K562 (cell line): ENCODE results near the gene CRACR2B. TPM values are rescaled to one million over a fixed set of nuclear protein-coding genes. Genes with fewer than 3 reads are reported as not detected.

Experiments
- ATAC-seq: fragments of 200-7000 bp; cut with Tn5 transposase; 3 replicates; pipeline ENCODE4 v1.9.1; 2020; ENCODE audit warnings: moderate library complexity
- BruUV-seq: library from RNA; stranded (reverse); fragments of 400-500 nt; replicated peaks from 2 replicates; lab custom pipeline; 2021; lab: Mats Ljungman, UMichigan
- CTCF ChIA-PET: fragments of 300-600 bp; formaldehyde crosslinking; extraction: SDS; loops from one replicate; lab custom pipeline; 2021; ENCODE audit warnings: low intra/inter-chr PET ratio; lab: Yijun Ruan, JAX
- POLR2A ChIA-PET: fragments of 300-600, 350-650 bp; sonication (Branson Sonifier 250); formaldehyde crosslinking; extraction: SDS; loops from one replicate; lab custom pipeline; 2021; ENCODE audit warnings: antibody characterized with exemption, inconsistent platforms; lab: Yijun Ruan, JAX
- DNase-seq, 4 experiments: peaks; one replicate each; pipeline versions ENCODE4 v3.0.0 to v3.0.0-alpha.2; 2011 to 2018; ENCODE audit warnings: low spot score in 3 of 4, mixed read lengths in 3 of 4; ENCODE audit errors: extremely low read depth in 1 of 4
- FAIRE-seq: peaks from 2 replicates; lab custom pipeline; 2011; peaks lifted over from hg19 to GRCh38; lab: Jason Lieb, UNC
- H2AFZ ChIP-seq: 2 replicates; pipeline ENCODE4 v1.6.0; 2011; ENCODE audit warnings: low read depth, low read length, control low read depth, inconsistent platforms
- H3K27ac ChIP-seq: fragments of 200-600 bp; 3 replicates; pipeline ENCODE4 v1.8.0; 2011; ENCODE audit warnings: low read depth, mild to moderate bottlenecking, control low read depth, inconsistent platforms, low read length, moderate library complexity, mixed read lengths; ENCODE audit errors: extremely low read depth
- H3K27me3 ChIP-seq, 2 experiments: fragments of 300-600 bp in 1 of 2; 2 replicates in 1 of 2; 3 replicates in 1 of 2; pipeline versions ENCODE4 v1.6.0 to v1.8.0; 2011; ENCODE audit warnings: inconsistent platforms in 2 of 2, low read length in 2 of 2, mild to moderate bottlenecking in 1 of 2, mixed read lengths in 1 of 2, moderate library complexity in 1 of 2; ENCODE audit not compliant: control insufficient read depth in 2 of 2, insufficient read depth in 2 of 2
- H3K36me3 ChIP-seq: fragments of 300-600 bp; 3 replicates; pipeline ENCODE4 v1.8.0; 2011; ENCODE audit warnings: mild to moderate bottlenecking, low read length, inconsistent platforms; ENCODE audit not compliant: control insufficient read depth, insufficient read depth
- H3K4me1 ChIP-seq, 2 experiments: fragments of 200-600 bp in 1 of 2; replicated peaks in 1 of 2; 2 replicates in 1 of 2; 3 replicates in 1 of 2; pipeline versions ENCODE4 v1.5.1 to v1.8.0; 2011; ENCODE audit warnings: inconsistent platforms in 2 of 2, low read length in 2 of 2, mild to moderate bottlenecking in 1 of 2, mixed read lengths in 1 of 2, moderate library complexity in 1 of 2; ENCODE audit not compliant: control insufficient read depth in 2 of 2, insufficient read depth in 2 of 2
- H3K4me2 ChIP-seq: 2 replicates; pipeline ENCODE4 v1.6.1; 2011; ENCODE audit warnings: low read length, control low read depth, inconsistent platforms, mixed read lengths; ENCODE audit not compliant: insufficient read depth
- H3K4me3 ChIP-seq: fragments of 200-600 bp; sonication (generic), shearing (Covaris generic); 2 replicates; pipeline ENCODE4 v1.5.1; 2016; ENCODE audit warnings: control low read depth, inconsistent platforms
- H3K79me2 ChIP-seq: fragments of 200-600 bp; 3 replicates; pipeline ENCODE4 v1.8.0; 2011; ENCODE audit warnings: low read length, inconsistent platforms; ENCODE audit not compliant: control insufficient read depth, insufficient read depth
- H3K9ac ChIP-seq, 2 experiments: 2 replicates each; pipeline versions ENCODE4 v1.6.0 to v1.6.1; 2011; ENCODE audit warnings: low read depth in 2 of 2, low read length in 2 of 2, control low read depth in 1 of 2, inconsistent platforms in 1 of 2, mild to moderate bottlenecking in 1 of 2, mixed read lengths in 1 of 2; ENCODE audit not compliant: insufficient read depth in 1 of 2
- H3K9me1 ChIP-seq: one replicate; pipeline ENCODE4 v1.6.0; 2011; ENCODE audit warnings: inconsistent platforms, mild to moderate bottlenecking, low read length, moderate library complexity; ENCODE audit not compliant: control insufficient read depth, insufficient read depth
- H3K9me3 ChIP-seq: replicated peaks from 2 replicates; pipeline ENCODE4 v1.5.1; 2011; ENCODE audit warnings: low read depth, low read length, inconsistent platforms; ENCODE audit not compliant: control insufficient read depth, insufficient read depth
- H4K20me1 ChIP-seq: replicated peaks from 2 replicates; pipeline ENCODE4 v1.6.1; 2011; ENCODE audit warnings: low read length, inconsistent platforms, mixed read lengths; ENCODE audit not compliant: control insufficient read depth, insufficient read depth
- BCL6 ChIP-seq: fragments of 250-450 bp; sonication (Bioruptor Pico); IDR thresholded peaks from 2 replicates; pipeline ENCODE4 v1.4.0; 2020
- BHLHE40 ChIP-seq: IDR thresholded peaks from 2 replicates; pipeline ENCODE4 v1.6.1; 2011; ENCODE audit warnings: low read length, improper control_type of control experiment
- BRD4 ChIP-seq: fragments of 200-600 bp; sonication (generic); IDR thresholded peaks from 2 replicates; pipeline ENCODE4 v1.6.1; 2017; ENCODE audit warnings: inconsistent platforms
- CREB1 ChIP-seq, 2 experiments: sonication (generic) in 1 of 2; formaldehyde crosslinking in 1 of 2; IDR thresholded peaks; 2 replicates each; pipeline versions ENCODE4 v1.6.1 to v1.8.0; 2012 to 2022; ENCODE audit warnings: inconsistent platforms in 1 of 2, mild to moderate bottlenecking in 1 of 2, missing genetic modification reagents in 1 of 2, moderate library complexity in 1 of 2
- CREB3L1 ChIP-seq: fragments of 450-650 bp; IDR thresholded peaks from 2 replicates; pipeline ENCODE4 v1.6.1; 2014; ENCODE audit warnings: low read depth, mild to moderate bottlenecking, moderate library complexity, borderline replicate concordance
- DLX4 ChIP-seq: fragments of 250-450 bp; sonication (Bioruptor Pico); IDR thresholded peaks from 2 replicates; pipeline ENCODE4 v1.6.1; 2021; ENCODE audit warnings: mild to moderate bottlenecking
- ELF4 ChIP-seq: fragments of 450-650 bp; formaldehyde crosslinking; IDR thresholded peaks from 2 replicates; pipeline ENCODE4 v1.4.0; 2022; ENCODE audit warnings: missing genetic modification characterization
- NFIC ChIP-seq: fragments of 450-650 bp; IDR thresholded peaks from 2 replicates; pipeline ENCODE4 v1.6.1; 2017; ENCODE audit warnings: mild to moderate bottlenecking, inconsistent platforms
- RFX7 ChIP-seq: fragments of 250-450 bp; sonication (Bioruptor Pico); IDR thresholded peaks from 2 replicates; pipeline ENCODE4 v1.5.1; 2021; ENCODE audit warnings: mild to moderate bottlenecking
- SMAD1 ChIP-seq: fragments of 150-350 bp; IDR thresholded peaks from 2 replicates; pipeline ENCODE4 v1.6.1; 2014; ENCODE audit warnings: low read length, low read depth; ENCODE audit not compliant: partially characterized antibody
- SMAD3 ChIP-seq: fragments of 450-650 bp; formaldehyde crosslinking; conservative IDR thresholded peaks from 2 replicates; pipeline ENCODE4 v1.4.0; 2020; ENCODE audit warnings: mild to moderate bottlenecking
- SMARCC2 ChIP-seq: fragments of 450-650 bp; IDR thresholded peaks from 2 replicates; pipeline ENCODE4 v1.6.1; 2017; ENCODE audit warnings: antibody characterized with exemption, moderate library complexity, mild to moderate bottlenecking, low read depth
- SNIP1 ChIP-seq: fragments of 450-650 bp; IDR thresholded peaks from 2 replicates; pipeline ENCODE4 v1.7.1; 2017; ENCODE audit warnings: low read depth, mild to moderate bottlenecking
- SOX6 ChIP-seq: fragments of 450-650 bp; IDR thresholded peaks from 2 replicates; pipeline ENCODE4 v1.6.1; 2014; ENCODE audit warnings: mild to moderate bottlenecking
- STAT5B ChIP-seq: fragments of 250-450 bp; sonication (Bioruptor Pico); IDR thresholded peaks from 2 replicates; pipeline ENCODE4 v1.8.0; 2021; ENCODE audit warnings: mild to moderate bottlenecking, inconsistent platforms
- THAP7 ChIP-seq: fragments of 250-450 bp; sonication (Bioruptor Pico); IDR thresholded peaks from 2 replicates; pipeline ENCODE4 v1.5.0; 2021
- ZBED1 ChIP-seq: IDR thresholded peaks from 2 replicates; pipeline ENCODE4 v1.6.1; 2014
- ZFP36 ChIP-seq: fragments of 150-350 bp; IDR thresholded peaks from 2 replicates; pipeline ENCODE4 v1.6.1; 2018; ENCODE audit warnings: low read length, low read depth; ENCODE audit not compliant: partially characterized antibody
- ZNF274 ChIP-seq: IDR thresholded peaks from 2 replicates; pipeline ENCODE4 v1.6.1; 2011; ENCODE audit warnings: low read depth, mild to moderate bottlenecking, low read length, moderate library complexity, borderline replicate concordance
- ZNF277 ChIP-seq: fragments of 250-450 bp; sonication (Bioruptor Pico); IDR thresholded peaks from 2 replicates; pipeline ENCODE4 v1.8.0; 2022; ENCODE audit warnings: inconsistent platforms, mild to moderate bottlenecking, moderate library complexity, borderline replicate concordance
- ZNF79 ChIP-seq: fragments of 250-450 bp; sonication (Bioruptor Pico); IDR thresholded peaks from 2 replicates; pipeline ENCODE4 v1.4.0; 2020; ENCODE audit warnings: low read depth, mild to moderate bottlenecking, moderate library complexity
- WGBS: fragments of 100-300 bp; shearing (Covaris generic); methylation state at CpG from one replicate; pipeline ENCODE4 v1.1.6; 2016; ENCODE audit warnings: low coverage, mixed read lengths; ENCODE audit not compliant: insufficient coverage; ENCODE audit errors: missing lambda C conversion rate; 5-methylcytosine and 5-hydroxymethylcytosine counted together
- in situ Hi-C: fragments of 300-500 bp; cut with MboI; formaldehyde crosslinking; loops from 4 replicates; pipeline ENCODE4 v1.15.0; 2018; ENCODE audit warnings: inconsistent platforms, mixed read lengths
- intact Hi-C: fragments of 100-400 bp; cut with micrococcal nuclease; formaldehyde crosslinking; loops from 2 replicates; pipeline ENCODE4 v1.14.2; 2022
- polyA plus RNA-seq, 8 experiments: library from polyadenylated mRNA; depleted of rRNA in 4 of 8; stranded (reverse) in 5 of 8; unstranded in 3 of 8; fragments of >200 nt; fragmentation: Nextera tagmentation in 2 of 8; fragmentation: Illumina TruSeq in 1 of 8; extraction: Ambion mirVana in 2 of 8; extraction: Trizol in 1 of 8; gene quantifications; 2 replicates each; pipeline versions ENCODE4 v1.2.1 to v1.2.3, GENCODE V29; 2011 to 2014; ENCODE audit warnings: inconsistent platforms in 1 of 8, missing spikeins in 1 of 8
- total RNA-seq, 7 experiments: library from RNA; depleted of rRNA in 6 of 7; stranded (reverse); fragments of >200 nt in 6 of 7; fragmentation: Illumina TruSeq in 2 of 7; extraction: Trizol in 2 of 7; gene quantifications; 2 replicates each; pipeline versions ENCODE4 v1.2.1 to v1.2.3, GENCODE V29; 2011 to 2021; ENCODE audit warnings: low replicate concordance in 1 of 7

The CRACR2B gene
- total and polyA plus RNA-seq, 9 of the 15 experiments (the other 6 are each of a cell fraction or from before 2014, with no cell fraction given), result 0.10 to 51.0 (median 6.0) TPM

- no peaks in the 10 kb centered on the region for H3K27me3 ChIP-seq
- peak overlapping the region in 1 of 2 experiments; percentile 74; a peak in 2 of 4 replicates for H3K9ac ChIP-seq
- peak overlapping the region; percentile 56 for H3K4me2 ChIP-seq
- CTCF ChIA-PET, result no interaction called here
- peaks cover 25% of the 10 kb centered on the region for H4K20me1 ChIP-seq
- no peaks in the 10 kb centered on the region for H3K79me2 ChIP-seq
- H3K9me1 ChIP-seq, result peaks cover 20% of the 10 kb centered on the region
- DNase-seq (peak; percentile 83 to 92 (median 89)), ATAC-seq (peak; percentile 80), FAIRE-seq (peak; percentile 98)
- peak overlapping the region; percentile 37; the same call in 2 of the 3 replicates for H3K27ac ChIP-seq
- BruUV-seq, result no TSS peak
- peaks cover 29 to 68% of the 10 kb centered on the region in 2 experiments; a peak in 4 of 5 replicates for H3K4me1 ChIP-seq
- peaks cover 59% of the 10 kb centered on the region for H3K36me3 ChIP-seq
- 8% methylated on average over 21 of the region's 21 CpGs for WGBS
- H2AFZ ChIP-seq, result no peak overlapping the region
- in situ Hi-C loops, result no loop called here
- intact Hi-C loops, result no loop called here
- no peaks in the 10 kb centered on the region for H3K9me3 ChIP-seq
- POLR2A ChIA-PET, result interaction anchor here (0.9 to 1.1 kb wide), 2 partner anchors 8 to 106 kb away, joined by 3 to 5 read pairs; no protein-coding TSS in a partner anchor
- no peak overlapping the region for H3K4me3 ChIP-seq
- TF ChIP-seq ZBED1 (no peak), DLX4 (no peak), SMARCC2 (no peak), NFIC (peak; percentile 85), STAT5B (CRISPR knock-in tag) (no peak), CREB3L1 (no peak), RFX7 (CRISPR knock-in tag) (no peak), THAP7 (no peak), SMAD1 (peak; percentile 52), ZNF79 (CRISPR knock-in tag) (no peak), SOX6 (peak; percentile 83), ELF4 (peak; percentile 46; the same call in 1 of the 2 replicates), BCL6 (CRISPR knock-in tag) (no peak), SMAD3 (no peak), SNIP1 (no peak), BRD4 (no peak), CREB1 (IDR thresholded peaks at IDR 0.05) (no peak), CREB1 (CRISPR knock-in tag; IDR thresholded peaks at IDR 0.05) (peak; percentile 53; the same call in 1 of the 2 replicates), ZNF274 (0 out of 2 replicates have a peak, but pooled peaks have one; percentile 60), ZNF277 (CRISPR knock-in tag) (no peak), ZFP36 (no peak), BHLHE40 (peak; percentile 74)
Observed at GRCh38 chr11:875769-876301, 48.1 kb downstream of the CRACR2B start.
